T follicular helper cell (primary cell): ENCODE measurements around the gene PLCL1.

Experiments used
- DNase-seq: peaks from one replicate; pipeline ENCODE4 v3.0.0-alpha.2; 2020; ENCODE audit warnings: low read depth

Gene PLCL1

GRCh38 chr2:197888321-197888720 lies 83.9 kb downstream of the PLCL1 start:
- no peak for DNase-seq

GRCh38 chr2:197889041-197889440 lies 84.6 kb downstream of the PLCL1 start:
- DNase-seq = no peak

GRCh38 chr2:197890168-197890567 lies 85.8 kb downstream of the PLCL1 start:
- no peak for DNase-seq

GRCh38 chr2:197891897-197892442 lies 87.6 kb downstream of the PLCL1 start:
- no peak for DNase-seq

GRCh38 chr2:197893403-197894177 lies 89.2 kb downstream of the PLCL1 start:
- no peak for DNase-seq

GRCh38 chr2:197894751-197895274 lies 90.4 kb downstream of the PLCL1 start:
- no peak for DNase-seq

GRCh38 chr2:197897960-197898678 lies 93.7 kb downstream of the PLCL1 start:
- no peak for DNase-seq

GRCh38 chr2:197904446-197904845 lies 100.1 kb downstream of the PLCL1 start:
- DNase-seq = no peak

- DNase-seq = no peak
Measured at GRCh38 chr2:197908156-197908555, 103.8 kb downstream of the PLCL1 start.

GRCh38 chr2:197908990-197909776 lies 104.8 kb downstream of the PLCL1 start:
- no peak for DNase-seq

GRCh38 chr2:197911667-197912066 lies 107.3 kb downstream of the PLCL1 start:
- DNase-seq = no peak

- no peak for DNase-seq
Measured at GRCh38 chr2:197913084-197913483, 108.7 kb downstream of the PLCL1 start.

- no peak for DNase-seq
Measured at GRCh38 chr2:197914778-197915177, 110.4 kb downstream of the PLCL1 start.

- DNase-seq = no peak
Measured at GRCh38 chr2:197915548-197916265, 111.3 kb downstream of the PLCL1 start.

- no peak for DNase-seq
Measured at GRCh38 chr2:197919487-197919886, 115.1 kb downstream of the PLCL1 start.

GRCh38 chr2:197920088-197920487 lies 115.7 kb downstream of the PLCL1 start:
- DNase-seq = no peak

GRCh38 chr2:197920592-197921201 lies 116.3 kb downstream of the PLCL1 start:
- no peak for DNase-seq

GRCh38 chr2:197924483-197924882 lies 120.1 kb downstream of the PLCL1 start:
- no peak for DNase-seq

- DNase-seq = no peak
Measured at GRCh38 chr2:197925204-197925603, 120.8 kb downstream of the PLCL1 start.

- no peak for DNase-seq
Measured at GRCh38 chr2:197925976-197926375, 121.6 kb downstream of the PLCL1 start.

- DNase-seq = no peak
Measured at GRCh38 chr2:197926673-197927072, 122.3 kb downstream of the PLCL1 start.
